GM10248 (cell line): ENCODE data around the gene CTAG2.
"Not testable (repeated sequence)": the region's sequence is repeated elsewhere in the genome, so short reads cannot be mapped to it uniquely, and the experiment has no call there.

Experiments
- CTCF ChIA-PET: fragments of 300-600 bp; sonication (Branson Sonifier 250); formaldehyde crosslinking; extraction: SDS; loops from one replicate; lab custom pipeline; 2021; ENCODE audit warnings: antibody characterized with exemption; lab: Yijun Ruan, JAX
- POLR2A ChIA-PET: fragments of 350-650 bp; sonication (Branson Sonifier 250); formaldehyde crosslinking; extraction: SDS; loops from one replicate; lab custom pipeline; 2020; ENCODE audit warnings: antibody characterized with exemption; lab: Yijun Ruan, JAX
- DNase-seq: peaks from one replicate; pipeline ENCODE4 v3.0.0; 2012; ENCODE audit errors: extremely low spot score
- CTCF ChIP-seq: IDR thresholded peaks from 2 replicates; pipeline ENCODE4 v1.5.1; 2012; ENCODE audit warnings: mild to moderate bottlenecking, low read depth; ENCODE audit errors: extremely low read depth, missing control alignments, control extremely low read depth

Gene CTAG2

GRCh38 chrX:154653413-154653812 is at the start of gene CTAG2:
Gene CTAG2, minus strand, starts transcription at chrX:154653579. Its CDS starts 64 bp downstream, at chrX:154653515.
- CTCF ChIA-PET, DNase-seq, POLR2A ChIA-PET: not testable (repeated sequence)

GRCh38 chrX:154698630-154699248 is 45.4 kb upstream of the CTAG2 start:
- no peak for TF ChIP-seq CTCF
- ChIA-PET CTCF (interaction anchor here (1.2 kb wide), 1 partner anchor 17 kb away, joined by 3 read pairs; no protein-coding TSS in a partner anchor), POLR2A (no interaction called here)
- DNase-seq = no peak

GRCh38 chrX:154696676-154697045 is 43.3 kb upstream of the CTAG2 start:
- ChIA-PET POLR2A (no interaction called here), CTCF (interaction anchor here (1.1 kb wide), 1 partner anchor 52 kb away, joined by 4 read pairs; no protein-coding TSS in a partner anchor)
- no peak for TF ChIP-seq CTCF
- no peak for DNase-seq

- POLR2A ChIA-PET = no interaction called here
- no peak for DNase-seq
These were observed 42.7 kb upstream of the CTAG2 start for GRCh38 chrX:154695911-154696675.

GRCh38 chrX:154693394-154693793 is 40.0 kb upstream of the CTAG2 start:
- no peak for TF ChIP-seq CTCF
- no peak for DNase-seq
- ChIA-PET CTCF (no interaction called here), POLR2A (no interaction called here)

More at GRCh38 chrX:154695911-154696675, 42.7 kb upstream of the CTAG2 start:
- CTCF ChIA-PET = interaction anchor here (1.1 kb wide), 1 partner anchor 53 kb away, joined by 4 read pairs; no protein-coding TSS in a partner anchor
- TF ChIP-seq CTCF = no peak

GRCh38 chrX:154690438-154690837 is 37.1 kb upstream of the CTAG2 start:
- CTCF ChIA-PET = not testable (repeated sequence)

GRCh38 chrX:154672084-154672483 is 18.7 kb upstream of the CTAG2 start:
- POLR2A ChIA-PET, DNase-seq, CTCF ChIA-PET: not testable (repeated sequence)

More at GRCh38 chrX:154690438-154690837, 37.1 kb upstream of the CTAG2 start:
- DNase-seq, POLR2A ChIA-PET: not testable (repeated sequence)

- POLR2A ChIA-PET, DNase-seq, CTCF ChIA-PET: not testable (repeated sequence)
These were observed 17.5 kb upstream of the CTAG2 start for GRCh38 chrX:154670848-154671247.

- CTCF ChIA-PET = no interaction called here
- no peak for DNase-seq
- POLR2A ChIA-PET = no interaction called here
- no peak for TF ChIP-seq CTCF
These were observed 8.5 kb upstream of the CTAG2 start for GRCh38 chrX:154661899-154662298.
